Upper lobe of right lung (tissue), 1 donor: ENCODE measurements around the gene SCAND1. TPM values are rescaled to one million over a fixed set of nuclear protein-coding genes. Genes with fewer than 3 reads are reported as not detected.

Experiments
- ATAC-seq: fragments of 200-7000 bp; cut with Tn5 transposase; one replicate; pipeline ENCODE4 v1.9.1; 2020; ENCODE audit warnings: mild to moderate bottlenecking, moderate library complexity
- DNase-seq: peaks from one replicate; pipeline ENCODE4 v3.0.0-alpha.2; 2020
- H3K27ac ChIP-seq: fragments of 200-600 bp; one replicate; pipeline ENCODE4 v1.8.0; 2022
- H3K27me3 ChIP-seq: fragments of 200-600 bp; one replicate; pipeline ENCODE4 v1.8.0; 2022; ENCODE audit warnings: mild to moderate bottlenecking
- H3K36me3 ChIP-seq: fragments of 200-600 bp; one replicate; pipeline ENCODE4 v1.8.0; 2022
- H3K4me1 ChIP-seq: fragments of 200-600 bp; one replicate; pipeline ENCODE4 v1.8.0; 2022
- H3K4me3 ChIP-seq: fragments of 200-600 bp; one replicate; pipeline ENCODE4 v1.8.0; 2022; ENCODE audit warnings: mild to moderate bottlenecking
- H3K9me3 ChIP-seq: fragments of 200-600 bp; one replicate; pipeline ENCODE4 v1.8.0; 2022
- intact Hi-C: fragments of 100-400 bp; cut with DNase I; formaldehyde crosslinking; loops from one replicate; pipeline ENCODE4 v1.11.0; 2022
- total RNA-seq: library from RNA; stranded (reverse); fragmentation: NEBNext Ultra II Directional; extraction: Animal tissue kit (Norgen Biotek cat#: 25700); gene quantifications from one replicate; pipeline ENCODE4 v1.2.1, GENCODE V29; 2021
- TF ChIP-seq, protein P1 (sequence below): fragments of 200-600 bp; IDR thresholded peaks from one replicate; pipeline ENCODE4 v1.8.0; 2022; ENCODE audit warnings: antibody characterized with exemption
- donor health status: DM: no; HTN: yes; CAD: no; lungs with severe emphysema.

SCAND1 gene
- total RNA-seq, 1 donor from 2014 or later: 56.2 TPM

DNA sequence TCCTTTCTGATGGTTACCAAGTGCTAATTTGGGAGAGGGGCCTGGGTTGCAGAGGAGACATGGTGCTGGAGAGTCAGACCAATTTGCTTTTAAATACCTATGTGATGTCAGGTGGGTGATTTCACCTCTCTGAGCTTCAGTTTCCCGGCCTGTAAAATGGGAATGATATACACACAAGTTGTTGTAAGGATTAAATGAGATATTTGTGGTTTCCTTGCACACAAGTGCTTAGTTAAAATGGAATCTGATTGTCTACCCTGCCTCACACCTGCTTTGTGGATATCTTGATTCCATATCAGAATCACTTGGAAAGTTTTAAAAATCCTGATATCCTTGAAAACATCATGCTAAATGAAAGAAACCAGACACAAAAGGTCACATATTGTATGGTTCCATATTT is 44.5 kb downstream of the SCAND1 start:
- intact Hi-C loops: no loop called here
- TF ChIP-seq, protein P1, sequence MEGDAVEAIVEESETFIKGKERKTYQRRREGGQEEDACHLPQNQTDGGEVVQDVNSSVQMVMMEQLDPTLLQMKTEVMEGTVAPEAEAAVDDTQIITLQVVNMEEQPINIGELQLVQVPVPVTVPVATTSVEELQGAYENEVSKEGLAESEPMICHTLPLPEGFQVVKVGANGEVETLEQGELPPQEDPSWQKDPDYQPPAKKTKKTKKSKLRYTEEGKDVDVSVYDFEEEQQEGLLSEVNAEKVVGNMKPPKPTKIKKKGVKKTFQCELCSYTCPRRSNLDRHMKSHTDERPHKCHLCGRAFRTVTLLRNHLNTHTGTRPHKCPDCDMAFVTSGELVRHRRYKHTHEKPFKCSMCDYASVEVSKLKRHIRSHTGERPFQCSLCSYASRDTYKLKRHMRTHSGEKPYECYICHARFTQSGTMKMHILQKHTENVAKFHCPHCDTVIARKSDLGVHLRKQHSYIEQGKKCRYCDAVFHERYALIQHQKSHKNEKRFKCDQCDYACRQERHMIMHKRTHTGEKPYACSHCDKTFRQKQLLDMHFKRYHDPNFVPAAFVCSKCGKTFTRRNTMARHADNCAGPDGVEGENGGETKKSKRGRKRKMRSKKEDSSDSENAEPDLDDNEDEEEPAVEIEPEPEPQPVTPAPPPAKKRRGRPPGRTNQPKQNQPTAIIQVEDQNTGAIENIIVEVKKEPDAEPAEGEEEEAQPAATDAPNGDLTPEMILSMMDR: no peak
- peaks cover 32% of the 10 kb centered on the region for H3K36me3 ChIP-seq

DNA sequence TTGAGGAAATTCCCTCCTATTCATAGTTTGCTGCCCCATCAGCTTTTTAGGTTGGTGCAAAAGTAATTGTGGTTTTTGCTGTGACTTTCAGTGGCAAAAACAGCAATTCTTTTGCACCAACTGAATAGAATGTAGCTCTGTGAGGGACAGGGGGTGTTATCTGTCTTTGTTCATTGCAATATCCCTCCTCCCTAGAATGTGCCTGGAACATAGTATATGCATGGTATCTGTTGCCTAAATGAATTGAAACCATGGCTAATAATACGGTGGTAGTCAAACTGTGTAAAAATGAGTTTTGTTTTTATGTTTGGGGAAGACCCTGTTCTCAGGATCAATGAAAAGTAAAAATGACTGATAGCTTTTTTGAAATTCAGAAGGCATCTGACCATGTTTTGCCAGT is 45.1 kb downstream of the SCAND1 start:
- Histone ChIP-seq H3K9me3 (no peaks in the 10 kb centered on the region), H3K27ac (no peak overlapping the region), H3K4me1 (no peaks in the 10 kb centered on the region), H3K4me3 (no peak overlapping the region), H3K36me3 (peaks cover 29% of the 10 kb centered on the region), H3K27me3 (no peaks in the 10 kb centered on the region)
- intact Hi-C loops: no loop called here
- ATAC-seq: no peak
- DNase-seq: no peak
- TF ChIP-seq, protein P1: no peak

More for the DNA sequence above, 44.5 kb downstream of the SCAND1 start:
- Histone ChIP-seq H3K27ac (no peak overlapping the region), H3K4me1 (no peaks in the 10 kb centered on the region), H3K9me3 (no peaks in the 10 kb centered on the region), H3K27me3 (no peaks in the 10 kb centered on the region), H3K4me3 (no peak overlapping the region)
- DNase-seq: no peak
- no peak for ATAC-seq

DNA sequence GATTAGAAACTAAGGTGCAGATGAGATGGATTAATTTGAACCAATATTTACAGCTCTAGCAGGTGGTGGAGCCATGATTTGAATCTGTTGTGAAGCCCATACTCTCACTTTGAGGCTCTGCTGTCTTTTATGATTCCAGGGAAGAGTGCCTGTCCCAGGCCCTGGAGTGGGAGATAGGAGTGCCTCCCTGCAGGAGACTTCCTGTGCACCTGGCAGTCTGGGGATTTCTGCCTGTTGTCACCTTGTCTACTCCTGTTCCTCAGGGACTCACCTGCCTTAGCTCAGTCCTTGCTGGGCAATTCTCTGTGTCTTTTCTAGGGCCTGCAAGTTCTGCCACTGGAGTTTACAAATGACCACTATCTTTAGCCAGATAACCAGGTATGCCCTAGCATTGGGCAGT is 46.3 kb downstream of the SCAND1 start:
- ATAC-seq (no peak), DNase-seq (no peak)
- Histone ChIP-seq H3K9me3 (no peaks in the 10 kb centered on the region), H3K4me3 (no peak overlapping the region), H3K36me3 (peaks cover 17% of the 10 kb centered on the region), H3K4me1 (no peaks in the 10 kb centered on the region), H3K27me3 (no peaks in the 10 kb centered on the region), H3K27ac (no peak overlapping the region)
- intact Hi-C loops: no loop called here
- TF ChIP-seq, protein P1: no peak

DNA sequence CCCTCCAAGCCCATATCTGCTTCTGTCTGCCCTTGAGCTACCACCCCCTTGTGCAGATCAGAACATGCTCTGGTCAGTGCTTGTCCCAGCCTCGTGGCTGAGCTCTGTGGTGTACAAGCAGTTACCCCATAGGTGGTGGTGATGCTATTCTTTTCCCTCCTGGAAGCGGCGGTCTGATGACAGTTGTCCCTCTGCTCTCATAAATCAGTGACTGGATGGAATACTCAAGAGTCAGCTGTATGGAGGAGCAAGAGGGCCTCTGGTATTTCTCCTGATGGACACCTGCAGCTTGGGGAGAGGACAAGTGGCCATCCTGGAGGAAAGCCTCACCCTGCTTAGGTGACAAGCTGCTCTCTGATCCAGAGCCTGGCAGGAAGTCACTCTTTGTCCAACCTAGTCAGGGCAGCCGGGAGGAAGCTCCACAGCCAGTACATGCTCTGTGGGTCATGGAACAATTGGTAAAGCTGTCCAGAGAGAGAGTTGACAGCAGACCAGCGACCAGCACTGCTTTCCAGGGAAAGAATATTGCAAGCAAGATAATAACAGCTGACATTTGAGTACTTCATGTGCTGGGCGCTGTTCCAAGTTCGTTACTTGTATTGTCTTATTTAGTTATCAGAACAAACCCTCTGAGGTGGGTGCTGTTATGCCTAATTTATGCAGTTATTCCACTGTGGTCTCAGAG is 47.1 kb downstream of the SCAND1 start:
- ATAC-seq (no peak), DNase-seq (no peak)
- no peaks in the 10 kb centered on the region for H3K27me3 ChIP-seq
- H3K36me3 ChIP-seq: peaks cover 10% of the 10 kb centered on the region
- no peak overlapping the region for H3K27ac ChIP-seq
- TF ChIP-seq, protein P1: no peak
- intact Hi-C loops: no loop called here
- no peak overlapping the region for H3K4me3 ChIP-seq
- no peaks in the 10 kb centered on the region for H3K9me3 ChIP-seq
- H3K4me1 ChIP-seq: no peaks in the 10 kb centered on the region

DNA sequence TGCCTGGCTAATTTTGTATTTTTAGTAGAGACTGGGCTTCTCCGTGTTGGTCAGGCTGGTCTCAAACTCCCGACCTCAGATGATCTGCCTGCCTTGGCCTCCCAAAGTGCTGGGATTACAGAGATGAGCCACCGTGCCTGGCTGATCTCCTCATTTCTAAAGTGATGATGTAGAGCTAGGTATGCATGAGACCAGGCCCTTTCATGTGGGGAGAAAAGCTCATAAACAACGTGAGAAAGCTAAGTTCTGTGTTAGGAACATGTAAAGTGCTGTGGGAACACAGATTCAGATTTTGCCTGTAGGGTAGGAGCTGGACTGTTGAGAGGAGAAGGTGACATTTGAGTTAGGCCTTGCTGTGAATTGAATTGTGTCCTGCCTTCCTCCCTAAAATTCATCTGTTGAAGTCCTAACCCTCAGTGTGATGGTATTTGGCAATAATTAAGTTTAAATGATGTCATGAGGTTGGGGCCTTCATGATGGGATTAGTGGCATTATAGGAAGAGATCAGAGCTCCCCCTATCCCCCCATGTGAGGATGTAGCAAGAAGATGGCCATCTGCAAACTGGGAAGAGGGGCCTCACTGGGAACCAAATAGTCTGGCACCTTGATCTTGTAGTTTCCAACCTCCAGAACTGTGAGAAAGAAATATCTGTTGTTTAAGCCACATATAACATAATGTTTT is 49.2 kb downstream of the SCAND1 start:
- ATAC-seq: no peak
- Histone ChIP-seq H3K27ac (no peak overlapping the region), H3K36me3 (peaks cover 19% of the 10 kb centered on the region), H3K4me1 (no peaks in the 10 kb centered on the region), H3K9me3 (no peaks in the 10 kb centered on the region), H3K4me3 (no peak overlapping the region), H3K27me3 (no peaks in the 10 kb centered on the region)
- no peak for DNase-seq
- intact Hi-C loops: no loop called here
- TF ChIP-seq, protein P1: no peak
